ENCODE measurements around the gene GSK3B. TPM values are rescaled to one million over a fixed set of nuclear protein-coding genes. Genes with fewer than 3 reads are reported as not detected.
A peak's percentile ranks its signal among the peaks of the same experiment; 100 is the strongest.

The GSK3B gene
- polyA plus RNA-seq, 1 donor (not counting 4 experiments of a cell fraction or from before 2014, with no cell fraction given) = 73.3 TPM

DNA sequence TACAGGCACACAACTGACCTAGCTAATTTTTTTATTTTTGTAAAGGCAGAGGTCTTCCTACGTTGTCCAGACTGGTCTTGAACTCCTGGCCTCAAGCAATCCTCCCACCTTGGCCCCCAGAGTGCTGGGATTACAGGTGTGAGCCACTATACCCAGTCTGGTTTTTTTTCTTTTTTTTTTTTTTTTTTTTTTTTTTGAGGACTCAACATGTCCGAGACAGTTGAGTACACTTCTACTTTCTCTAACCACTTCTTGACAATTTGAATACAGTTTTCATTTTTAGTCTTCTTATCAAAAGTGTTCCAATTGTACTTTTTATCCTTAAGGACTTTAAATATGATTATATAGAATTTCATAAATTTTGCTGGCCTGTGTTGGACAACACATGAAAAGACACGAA lies 7.4 kb upstream of the GSK3B start:
- H4K20me1 ChIP-seq (ENCODE audit: control insufficient read depth, extremely low read depth, insufficient read depth, low read length) = no peaks in the 10 kb centered on the region
- DNase-seq (ENCODE audit: low read depth, low spot score) = no peak
- H3K4me1 ChIP-seq (ENCODE audit: control insufficient read depth, extremely low read depth, insufficient read depth, low read length) = peaks cover 60% of the 10 kb centered on the region
- H3K27me3 ChIP-seq (ENCODE audit: control insufficient read depth, extremely low read depth, insufficient read depth, low read length) = no peaks in the 10 kb centered on the region
- no peak overlapping the region for H3K4me3 ChIP-seq (ENCODE audit: control insufficient read depth in 2 of 3, extremely low read depth in 1 of 3, insufficient read depth in 2 of 3, low read depth in 1 of 3, low read length in 3 of 3)
- H3K9ac ChIP-seq (ENCODE audit: control insufficient read depth, extremely low read depth, insufficient read depth, low read length) = no peak overlapping the region
- no peak overlapping the region for H2AFZ ChIP-seq (ENCODE audit: control insufficient read depth, low read length)
- H3K9me1 ChIP-seq (ENCODE audit: control insufficient read depth, extremely low read depth, insufficient read depth, low read length) = no peaks in the 10 kb centered on the region
- H3K27ac ChIP-seq (ENCODE audit: control insufficient read depth, insufficient read depth, low read length) = peak overlapping the region; percentile 53
- dilution Hi-C loops (cut with MboI; ENCODE audit: extremely low pct_ligation_motif_present, low sequenced_read_pairs) = no loop called here
- no peaks in the 10 kb centered on the region for H3K36me3 ChIP-seq (ENCODE audit: control insufficient read depth in 2 of 2, extremely low read depth in 1 of 2, insufficient read depth in 2 of 2, low read length in 2 of 2)
- no peak for TF ChIP-seq EZH2 (IDR thresholded peaks at IDR 0.05; ENCODE audit: low read length)
- TF ChIP-seq, protein P1, sequence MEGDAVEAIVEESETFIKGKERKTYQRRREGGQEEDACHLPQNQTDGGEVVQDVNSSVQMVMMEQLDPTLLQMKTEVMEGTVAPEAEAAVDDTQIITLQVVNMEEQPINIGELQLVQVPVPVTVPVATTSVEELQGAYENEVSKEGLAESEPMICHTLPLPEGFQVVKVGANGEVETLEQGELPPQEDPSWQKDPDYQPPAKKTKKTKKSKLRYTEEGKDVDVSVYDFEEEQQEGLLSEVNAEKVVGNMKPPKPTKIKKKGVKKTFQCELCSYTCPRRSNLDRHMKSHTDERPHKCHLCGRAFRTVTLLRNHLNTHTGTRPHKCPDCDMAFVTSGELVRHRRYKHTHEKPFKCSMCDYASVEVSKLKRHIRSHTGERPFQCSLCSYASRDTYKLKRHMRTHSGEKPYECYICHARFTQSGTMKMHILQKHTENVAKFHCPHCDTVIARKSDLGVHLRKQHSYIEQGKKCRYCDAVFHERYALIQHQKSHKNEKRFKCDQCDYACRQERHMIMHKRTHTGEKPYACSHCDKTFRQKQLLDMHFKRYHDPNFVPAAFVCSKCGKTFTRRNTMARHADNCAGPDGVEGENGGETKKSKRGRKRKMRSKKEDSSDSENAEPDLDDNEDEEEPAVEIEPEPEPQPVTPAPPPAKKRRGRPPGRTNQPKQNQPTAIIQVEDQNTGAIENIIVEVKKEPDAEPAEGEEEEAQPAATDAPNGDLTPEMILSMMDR (optimal IDR thresholded peaks at IDR 0.05 in 1 of 3, IDR thresholded peaks at IDR 0.05 in 1 of 3, conservative IDR thresholded peaks at IDR 0.05 in 1 of 3; ENCODE audit: extremely low read depth in 1 of 3, insufficient read depth in 2 of 3, low read length in 3 of 3) = no peak
- FAIRE-seq = no peak
- peaks cover 29% of the 10 kb centered on the region for H3K79me2 ChIP-seq (ENCODE audit: control insufficient read depth, insufficient read depth, low read length)
- H3K4me2 ChIP-seq (ENCODE audit: control insufficient read depth, extremely low read depth, insufficient read depth, low read depth, low read length) = no peak overlapping the region
- H3K9me3 ChIP-seq (ENCODE audit: control insufficient read depth, low read depth, low read length) = no peaks in the 10 kb centered on the region

DNA sequence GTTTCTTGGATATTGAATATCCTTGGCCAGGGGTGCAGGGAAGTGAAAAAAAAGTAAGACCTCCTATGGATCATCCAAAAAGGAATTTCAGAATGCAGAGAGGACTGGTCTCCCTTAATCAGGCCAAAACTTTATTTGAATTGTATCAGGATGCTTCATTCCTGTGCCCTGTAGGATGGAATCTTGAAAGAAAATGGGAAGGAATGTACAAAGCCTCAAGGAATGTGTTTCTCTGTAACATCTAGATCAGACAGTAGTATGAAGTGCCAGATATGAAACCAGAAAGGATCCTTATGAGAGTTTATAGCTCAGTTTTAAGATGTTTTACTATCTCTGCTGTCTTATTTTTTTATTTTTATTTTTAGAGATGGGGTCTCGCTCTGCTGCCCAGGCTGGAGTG lies 6.5 kb upstream of the GSK3B start:
- Histone ChIP-seq H4K20me1 (ENCODE audit: control insufficient read depth, extremely low read depth, insufficient read depth, low read length) (no peaks in the 10 kb centered on the region), H3K36me3 (ENCODE audit: control insufficient read depth in 2 of 2, extremely low read depth in 1 of 2, insufficient read depth in 2 of 2, low read length in 2 of 2) (no peaks in the 10 kb centered on the region), H3K4me2 (ENCODE audit: control insufficient read depth, extremely low read depth, insufficient read depth, low read depth, low read length) (no peak overlapping the region), H2AFZ (ENCODE audit: control insufficient read depth, low read length) (no peak overlapping the region), H3K4me3 (ENCODE audit: control insufficient read depth in 2 of 3, extremely low read depth in 1 of 3, insufficient read depth in 2 of 3, low read depth in 1 of 3, low read length in 3 of 3) (no peak overlapping the region), H3K4me1 (ENCODE audit: control insufficient read depth, extremely low read depth, insufficient read depth, low read length) (peaks cover 62% of the 10 kb centered on the region), H3K79me2 (ENCODE audit: control insufficient read depth, insufficient read depth, low read length) (peaks cover 37% of the 10 kb centered on the region), H3K27ac (ENCODE audit: control insufficient read depth, insufficient read depth, low read length) (no peak overlapping the region), H3K9ac (ENCODE audit: control insufficient read depth, extremely low read depth, insufficient read depth, low read length) (no peak overlapping the region), H3K9me1 (ENCODE audit: control insufficient read depth, extremely low read depth, insufficient read depth, low read length) (no peaks in the 10 kb centered on the region), H3K27me3 (ENCODE audit: control insufficient read depth, extremely low read depth, insufficient read depth, low read length) (no peaks in the 10 kb centered on the region), H3K9me3 (ENCODE audit: control insufficient read depth, low read depth, low read length) (no peaks in the 10 kb centered on the region)
- TF ChIP-seq, protein P1 (optimal IDR thresholded peaks at IDR 0.05 in 1 of 3, IDR thresholded peaks at IDR 0.05 in 1 of 3, conservative IDR thresholded peaks at IDR 0.05 in 1 of 3; ENCODE audit: extremely low read depth in 1 of 3, insufficient read depth in 2 of 3, low read length in 3 of 3) = no peak
- TF ChIP-seq EZH2 (IDR thresholded peaks at IDR 0.05; ENCODE audit: low read length) = no peak
- no peak for FAIRE-seq
- no peak for DNase-seq (ENCODE audit: low read depth, low spot score)
- dilution Hi-C loops (cut with MboI; ENCODE audit: extremely low pct_ligation_motif_present, low sequenced_read_pairs) = no loop called here
